GM23248 (cell line): Measurements from ENCODE around the gene TBC1D1. TPM values are rescaled to one million over a fixed set of nuclear protein-coding genes. Genes with fewer than 3 reads are reported as not detected.
A peak's percentile ranks its signal among the peaks of the same experiment; 100 is the strongest.

Experiments used
- DNase-seq: peaks from one replicate; pipeline ENCODE4 v3.0.0-alpha.2; 2015
- H2AFZ ChIP-seq: fragments of 200-600 bp; sonication (generic); 2 replicates; pipeline ENCODE4 v1.6.1; 2016; ENCODE audit warnings: antibody characterized with exemption
- H3F3A ChIP-seq: fragments of 200-600 bp; sonication (generic); 2 replicates; pipeline ENCODE4 v1.6.1; 2016; ENCODE audit warnings: mild to moderate bottlenecking, antibody characterized with exemption, mixed run types; ENCODE audit not compliant: insufficient read depth
- H3K27ac ChIP-seq: fragments of 200-600 bp; sonication (generic); 2 replicates; pipeline ENCODE4 v1.5.1; 2016; ENCODE audit warnings: mild to moderate bottlenecking
- H3K27me3 ChIP-seq: fragments of 200-600 bp; sonication (generic); replicated peaks from 2 replicates; pipeline ENCODE4 v1.6.1; 2016; ENCODE audit warnings: mild to moderate bottlenecking; ENCODE audit not compliant: insufficient read depth
- H3K36me3 ChIP-seq: fragments of 200-600 bp; sonication (generic); 2 replicates; pipeline ENCODE4 v1.6.1; 2016; ENCODE audit warnings: low read depth, mild to moderate bottlenecking
- H3K4me1 ChIP-seq: fragments of 200-600 bp; sonication (generic); 2 replicates; pipeline ENCODE4 v1.6.1; 2016; ENCODE audit warnings: mild to moderate bottlenecking; ENCODE audit not compliant: insufficient read depth
- H3K4me2 ChIP-seq: fragments of 200-600 bp; sonication (generic); one replicate; pipeline ENCODE4 v1.6.1; 2016; ENCODE audit warnings: mild to moderate bottlenecking; ENCODE audit not compliant: unreplicated experiment
- H3K4me3 ChIP-seq: fragments of 200-600 bp; sonication (generic); 2 replicates; pipeline ENCODE4 v1.5.1; 2016; ENCODE audit warnings: mild to moderate bottlenecking
- H3K79me2 ChIP-seq: fragments of 200-600 bp; sonication (generic); 2 replicates; pipeline ENCODE4 v1.6.1; 2016; ENCODE audit warnings: mild to moderate bottlenecking; ENCODE audit not compliant: insufficient read depth
- H3K9ac ChIP-seq: fragments of 200-600 bp; sonication (generic); 2 replicates; pipeline ENCODE4 v1.6.1; 2016; ENCODE audit warnings: mild to moderate bottlenecking
- H3K9me2 ChIP-seq: fragments of 200-600 bp; sonication (generic); 2 replicates; pipeline ENCODE4 v1.6.1; 2016; ENCODE audit warnings: mixed run types, mild to moderate bottlenecking, moderate library complexity; ENCODE audit not compliant: insufficient read depth
- H3K9me3 ChIP-seq: fragments of 200-600 bp; sonication (generic); one replicate; pipeline ENCODE4 v1.6.1; 2017; ENCODE audit warnings: low read depth
- H4K20me1 ChIP-seq: fragments of 200-600 bp; sonication (generic); 2 replicates; pipeline ENCODE4 v1.6.0; 2016; ENCODE audit not compliant: insufficient read depth
- EZH2 ChIP-seq: fragments of 200-600 bp; sonication (generic); IDR thresholded peaks from 2 replicates; pipeline ENCODE4 v1.6.1; 2018; ENCODE audit warnings: antibody characterized with exemption, mild to moderate bottlenecking; ENCODE audit not compliant: insufficient read depth, poor library complexity, severe bottlenecking
- EZH2phosphoT487 ChIP-seq: fragments of 200-600 bp; sonication (generic); IDR thresholded peaks from 2 replicates; pipeline ENCODE4 v1.6.1; 2018; ENCODE audit warnings: antibody characterized with exemption, moderate library complexity, mild to moderate bottlenecking, low read depth; ENCODE audit not compliant: insufficient read depth
- WGBS, 2 experiments: methylation state at CpG; one replicate each; pipeline ENCODE4 v1.1.6; 2015 to 2017; ENCODE audit warnings: low lambda C conversion rate in 2 of 2, low coverage in 1 of 2; ENCODE audit errors: missing lambda C conversion rate in 2 of 2; 5-methylcytosine and 5-hydroxymethylcytosine counted together
- in situ Hi-C: fragments of 300-500 bp; cut with MboI; formaldehyde crosslinking; loops from 2 replicates; pipeline ENCODE4 v1.15.0; 2020
- polyA plus RNA-seq: library from polyadenylated mRNA; unstranded; fragments of >200 nt; fragmentation: Nextera tagmentation; extraction: Ambion mirVana; gene quantifications from 2 replicates; pipeline ENCODE4 v1.2.1, GENCODE V29; 2016
- total RNA-seq: library from RNA; depleted of rRNA; stranded (reverse); fragments of >200 nt; shearing (Covaris generic); gene quantifications from 2 replicates; pipeline ENCODE4 v1.2.3, GENCODE V29; 2014

The TBC1D1 gene
- total and polyA plus RNA-seq, 2 experiments from 2014 or later, result 12.4 to 34.6 TPM

DNA sequence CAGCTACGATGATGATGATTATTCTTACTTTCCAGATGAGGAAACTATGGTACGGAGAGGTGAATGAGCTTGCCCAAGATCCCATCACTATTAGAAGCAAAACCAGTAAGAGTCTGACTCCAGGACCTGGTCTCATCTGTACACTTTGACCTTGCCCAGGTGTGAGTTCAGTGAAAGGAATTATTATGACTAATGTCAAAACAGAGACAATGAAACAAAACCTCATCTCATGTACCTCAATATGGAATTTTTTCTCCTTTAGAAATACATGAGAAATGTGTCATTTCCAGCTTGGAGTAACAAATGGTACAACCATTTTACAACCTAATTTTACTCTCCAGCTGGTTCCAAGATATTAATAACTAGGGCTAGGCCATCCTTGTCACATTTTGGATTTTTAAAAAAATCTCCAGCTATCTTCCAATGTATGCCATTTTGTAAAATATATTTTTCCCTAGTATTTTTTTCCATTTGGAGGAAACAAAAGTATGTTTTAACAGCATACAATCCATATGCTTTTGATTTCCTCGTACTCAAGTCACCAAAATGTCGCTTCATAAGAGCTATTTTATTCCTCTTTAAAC is 283.1 kb downstream of the TBC1D1 start:
- WGBS, 2 experiments, result 83 to 84% methylated on average over 4 of the region's 4 CpGs
- H3K4me1 ChIP-seq, result peaks cover 8% of the 10 kb centered on the region
- TF ChIP-seq EZH2phosphoT487, result no peak
- no peak for TF ChIP-seq EZH2
- no peaks in the 10 kb centered on the region for H3K36me3 ChIP-seq
- H3F3A ChIP-seq, result no peaks in the 10 kb centered on the region
- H3K9me2 ChIP-seq, result no peaks in the 10 kb centered on the region
- no peaks in the 10 kb centered on the region for H4K20me1 ChIP-seq
- DNase-seq, result peak; percentile 3
- H3K4me2 ChIP-seq, result no peak overlapping the region
- H3K27me3 ChIP-seq, result no peaks in the 10 kb centered on the region
- no peak overlapping the region for H3K9ac ChIP-seq
- no peaks in the 10 kb centered on the region for H3K79me2 ChIP-seq
- H3K27ac ChIP-seq, result no peak overlapping the region
- no peak overlapping the region for H3K4me3 ChIP-seq
- no peaks in the 10 kb centered on the region for H3K9me3 ChIP-seq
- in situ Hi-C loops, result loop anchor here (10.0 kb wide), 1 partner anchor 99 kb away; no protein-coding TSS in a partner anchor
- no peak overlapping the region for H2AFZ ChIP-seq

DNA sequence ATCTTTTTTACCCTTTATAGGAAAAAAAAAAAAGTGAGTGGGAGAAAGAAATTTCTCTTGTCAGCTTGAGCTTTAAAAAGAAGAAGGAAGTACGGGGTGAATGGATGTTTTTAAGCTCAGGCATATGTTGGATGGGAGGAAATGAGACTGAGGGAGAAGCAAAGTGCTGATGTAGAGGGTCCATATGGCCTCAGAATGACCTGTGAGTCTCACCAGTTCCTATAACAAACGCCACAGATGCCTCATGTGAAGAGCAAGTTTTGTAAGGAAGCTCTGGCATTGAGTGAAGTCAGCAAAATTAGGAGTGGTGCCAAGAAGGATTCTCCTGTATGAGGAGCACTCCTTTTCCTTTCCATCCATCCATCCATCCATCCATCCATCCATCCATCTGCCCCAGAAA is 283.9 kb downstream of the TBC1D1 start:
- Histone ChIP-seq H3K27ac (no peak overlapping the region), H3K79me2 (no peaks in the 10 kb centered on the region), H3K27me3 (no peaks in the 10 kb centered on the region), H4K20me1 (no peaks in the 10 kb centered on the region), H3K9me2 (no peaks in the 10 kb centered on the region), H3K4me2 (no peak overlapping the region), H3K9ac (no peak overlapping the region), H3K36me3 (no peaks in the 10 kb centered on the region), H3K4me1 (peaks cover 13% of the 10 kb centered on the region), H3K4me3 (no peak overlapping the region), H2AFZ (no peak overlapping the region), H3K9me3 (no peaks in the 10 kb centered on the region), H3F3A (no peaks in the 10 kb centered on the region)
- in situ Hi-C loops, result loop anchor here (10.0 kb wide), 1 partner anchor 100 kb away; no protein-coding TSS in a partner anchor
- WGBS, 2 experiments, result 94 to 97% methylated on average over 2 of the region's 2 CpGs
- no peak for DNase-seq
- TF ChIP-seq EZH2phosphoT487, result no peak
- TF ChIP-seq EZH2, result no peak

DNA sequence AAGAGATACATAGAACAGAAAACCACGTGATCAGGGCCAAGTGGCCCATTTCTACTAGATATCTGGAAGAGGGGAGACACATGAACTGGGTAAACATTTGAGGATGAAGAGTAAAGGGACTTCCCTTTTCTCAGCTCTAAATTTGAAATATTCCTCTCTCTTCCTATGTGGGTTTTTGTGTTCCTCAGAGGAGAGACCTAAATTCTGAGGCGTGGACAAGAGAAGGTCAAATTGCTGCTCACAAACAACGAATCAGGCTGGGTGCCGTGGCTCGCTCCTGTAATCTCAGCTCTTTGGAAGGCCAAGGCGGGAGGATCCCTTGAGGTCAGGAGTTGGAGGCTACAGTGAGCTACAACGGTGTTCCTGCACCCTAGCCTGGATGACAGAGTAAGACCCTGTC is 285.3 kb downstream of the TBC1D1 start:
- Histone ChIP-seq H3K9ac (no peak overlapping the region), H4K20me1 (no peaks in the 10 kb centered on the region), H3K9me2 (no peaks in the 10 kb centered on the region), H3K9me3 (no peaks in the 10 kb centered on the region), H3K27me3 (no peaks in the 10 kb centered on the region), H3K4me2 (no peak overlapping the region), H2AFZ (no peak overlapping the region), H3K79me2 (no peaks in the 10 kb centered on the region), H3K27ac (no peak overlapping the region), H3F3A (no peaks in the 10 kb centered on the region), H3K4me3 (no peak overlapping the region), H3K36me3 (no peaks in the 10 kb centered on the region), H3K4me1 (peaks cover 21% of the 10 kb centered on the region)
- TF ChIP-seq EZH2phosphoT487 (no peak), EZH2 (no peak)
- no peak for DNase-seq
- in situ Hi-C loops, result loop anchor here (10.0 kb wide), 1 partner anchor 101 kb away; no protein-coding TSS in a partner anchor
- 89 to 93% methylated on average over 7 of the region's 7 CpGs for WGBS, 2 experiments

DNA sequence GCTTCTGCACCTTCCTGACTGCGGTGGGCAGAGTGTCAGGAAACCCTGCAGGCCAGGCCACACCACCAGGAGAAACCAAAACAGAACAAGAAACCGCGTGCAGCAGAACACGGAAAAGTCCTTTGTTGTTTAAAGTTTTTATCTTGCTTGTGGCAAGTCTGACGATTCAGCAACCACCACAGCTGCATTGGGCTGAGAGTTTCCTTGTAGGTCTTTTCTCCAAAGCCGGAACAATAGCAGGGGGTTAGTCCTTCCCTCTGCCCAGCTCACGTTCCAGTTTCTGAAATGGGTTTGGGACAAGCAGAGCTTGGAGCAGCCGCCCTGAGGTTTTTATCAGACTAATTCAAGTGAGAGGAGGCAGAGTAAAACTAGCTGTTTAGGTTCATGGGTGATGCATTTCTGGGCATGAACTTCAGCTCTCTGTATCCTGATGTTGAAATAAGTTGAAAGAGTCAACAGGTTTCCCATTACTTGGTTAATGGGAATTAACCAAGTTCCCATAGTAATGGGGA is 286.2 kb downstream of the TBC1D1 start:
- Histone ChIP-seq H3K4me1 (peaks cover 21% of the 10 kb centered on the region), H3K36me3 (no peaks in the 10 kb centered on the region), H3K9me2 (no peaks in the 10 kb centered on the region), H3K4me3 (no peak overlapping the region), H3K79me2 (no peaks in the 10 kb centered on the region), H3K9me3 (no peaks in the 10 kb centered on the region), H3K4me2 (no peak overlapping the region), H3K27ac (no peak overlapping the region), H3K27me3 (no peaks in the 10 kb centered on the region), H2AFZ (no peak overlapping the region), H3K9ac (peak overlapping the region; percentile 45; the same call in 1 of the 2 replicates), H3F3A (no peaks in the 10 kb centered on the region), H4K20me1 (no peaks in the 10 kb centered on the region)
- in situ Hi-C loops, result loop anchor here (10.0 kb wide), 1 partner anchor 102 kb away; no protein-coding TSS in a partner anchor
- WGBS, 2 experiments, result 78 to 86% methylated on average over 8 of the region's 8 CpGs
- DNase-seq, result peak; percentile 53
- TF ChIP-seq EZH2 (no peak), EZH2phosphoT487 (no peak)
